HCT116 (cell line): ENCODE data around the gene PANK1.

Experiments used
- ELF1 ChIP-seq: IDR thresholded peaks from 2 replicates; pipeline ENCODE4 v1.6.1; 2012; ENCODE audit warnings: low read depth, borderline replicate concordance
- POLR2A ChIP-seq: IDR thresholded peaks from 2 replicates; pipeline ENCODE4 v1.7.0; 2011; ENCODE audit warnings: borderline replicate concordance; ENCODE audit not compliant: insufficient read depth, insufficient read length; ENCODE audit errors: extremely low read depth
- SRF ChIP-seq: IDR thresholded peaks from 2 replicates; pipeline ENCODE4 v1.6.1; 2012; ENCODE audit warnings: low read depth
- TCF7L2 ChIP-seq: IDR thresholded peaks from 2 replicates; pipeline ENCODE4 v1.7.0; 2011; ENCODE audit warnings: borderline replicate concordance, inconsistent platforms; ENCODE audit not compliant: insufficient read depth, insufficient read length; ENCODE audit errors: extremely low read depth
- TF ChIP-seq, protein P1 (sequence below), 3 experiments: fragments of 200-600 bp in 1 of 3; sonication (generic) in 1 of 3; IDR thresholded peaks in 2 of 3; conservative IDR thresholded peaks in 1 of 3; 2 replicates each; pipeline ENCODE4 v1.5.1; 2012 to 2017; ENCODE audit warnings: low read depth in 2 of 3, low read length in 2 of 3, antibody characterized with exemption in 1 of 3, borderline replicate concordance in 1 of 3, control low read depth in 1 of 3, mild to moderate bottlenecking in 1 of 3, mixed read lengths in 1 of 3, mixed run types in 1 of 3, moderate library complexity in 1 of 3; ENCODE audit not compliant: insufficient read depth in 1 of 3
- TF ChIP-seq, protein P2 (sequence below): IDR thresholded peaks from 2 replicates; pipeline ENCODE4 v1.6.1; 2012

DNA sequence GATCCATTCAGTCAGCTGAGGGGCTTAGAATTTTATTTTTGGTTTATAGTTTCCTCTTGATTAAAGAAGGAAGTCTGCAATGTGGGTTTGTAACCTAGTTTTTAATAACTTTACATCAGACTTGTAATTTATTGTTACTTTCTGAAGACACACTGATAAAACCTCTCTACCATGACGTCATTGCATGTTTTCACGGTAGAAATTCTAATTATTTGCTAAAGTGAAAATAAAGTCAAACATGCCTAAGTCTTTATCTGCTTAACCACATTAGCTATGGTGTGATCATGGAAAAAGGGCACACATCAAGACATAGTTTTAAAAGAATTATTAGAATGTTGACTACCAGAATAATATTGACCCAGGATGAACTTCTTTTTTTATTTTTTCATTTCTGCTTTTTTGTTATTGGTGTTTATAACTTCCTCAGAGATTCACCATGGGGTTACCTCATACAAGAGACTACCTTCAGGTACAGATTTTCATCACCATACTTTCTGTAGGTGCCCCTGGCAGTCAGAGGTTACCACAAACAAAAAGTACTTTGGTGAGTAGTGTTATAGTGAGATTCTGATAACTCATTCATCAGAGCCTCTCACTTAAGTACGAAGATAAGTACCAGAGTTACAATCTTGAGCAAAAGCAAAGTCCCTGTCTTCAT, 7.0 kb upstream of the PANK1 start:
- TF ChIP-seq, protein P1, sequence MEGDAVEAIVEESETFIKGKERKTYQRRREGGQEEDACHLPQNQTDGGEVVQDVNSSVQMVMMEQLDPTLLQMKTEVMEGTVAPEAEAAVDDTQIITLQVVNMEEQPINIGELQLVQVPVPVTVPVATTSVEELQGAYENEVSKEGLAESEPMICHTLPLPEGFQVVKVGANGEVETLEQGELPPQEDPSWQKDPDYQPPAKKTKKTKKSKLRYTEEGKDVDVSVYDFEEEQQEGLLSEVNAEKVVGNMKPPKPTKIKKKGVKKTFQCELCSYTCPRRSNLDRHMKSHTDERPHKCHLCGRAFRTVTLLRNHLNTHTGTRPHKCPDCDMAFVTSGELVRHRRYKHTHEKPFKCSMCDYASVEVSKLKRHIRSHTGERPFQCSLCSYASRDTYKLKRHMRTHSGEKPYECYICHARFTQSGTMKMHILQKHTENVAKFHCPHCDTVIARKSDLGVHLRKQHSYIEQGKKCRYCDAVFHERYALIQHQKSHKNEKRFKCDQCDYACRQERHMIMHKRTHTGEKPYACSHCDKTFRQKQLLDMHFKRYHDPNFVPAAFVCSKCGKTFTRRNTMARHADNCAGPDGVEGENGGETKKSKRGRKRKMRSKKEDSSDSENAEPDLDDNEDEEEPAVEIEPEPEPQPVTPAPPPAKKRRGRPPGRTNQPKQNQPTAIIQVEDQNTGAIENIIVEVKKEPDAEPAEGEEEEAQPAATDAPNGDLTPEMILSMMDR (IDR thresholded peaks at IDR 0.05 in 2 of 3, conservative IDR thresholded peaks at IDR 0.05 in 1 of 3; ENCODE audit: borderline replicate concordance in 1 of 3, insufficient read depth in 1 of 3, low read depth in 2 of 3, low read length in 2 of 3), result no peak
- no peak for TF ChIP-seq SRF
- TF ChIP-seq, protein P2, sequence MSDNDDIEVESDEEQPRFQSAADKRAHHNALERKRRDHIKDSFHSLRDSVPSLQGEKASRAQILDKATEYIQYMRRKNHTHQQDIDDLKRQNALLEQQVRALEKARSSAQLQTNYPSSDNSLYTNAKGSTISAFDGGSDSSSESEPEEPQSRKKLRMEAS, result no peak
- TF ChIP-seq TCF7L2, result no peak
- TF ChIP-seq ELF1, result no peak
- no peak for TF ChIP-seq POLR2A
